DOHH2 (cell line): ENCODE measurements around the gene FUNDC2.

Source experiments
- H3F3A ChIP-seq: fragments of 200-600 bp; sonication (generic), shearing (Covaris generic); 2 replicates; pipeline ENCODE4 v1.6.0; 2016; ENCODE audit warnings: antibody characterized with exemption, mild to moderate bottlenecking; ENCODE audit not compliant: control insufficient read depth, insufficient read depth
- H3K27ac ChIP-seq: fragments of 200-600 bp; sonication (generic); 2 replicates; pipeline ENCODE4 v1.5.1; 2014; ENCODE audit warnings: low read depth, mild to moderate bottlenecking, low read length, moderate library complexity
- H3K27me3 ChIP-seq: fragments of 200-600 bp; sonication (generic); 2 replicates; pipeline ENCODE4 v1.6.1; 2014; ENCODE audit warnings: mild to moderate bottlenecking, low read length, mixed read lengths; ENCODE audit not compliant: control insufficient read depth
- H3K36me3 ChIP-seq: fragments of 200-600 bp; sonication (generic); 2 replicates; pipeline ENCODE4 v1.6.1; 2014; ENCODE audit warnings: mild to moderate bottlenecking, low read length, moderate library complexity, mixed read lengths; ENCODE audit not compliant: control insufficient read depth
- H3K4me1 ChIP-seq: fragments of 200-600 bp; sonication (generic); 2 replicates; pipeline ENCODE4 v1.6.1; 2014; ENCODE audit warnings: mild to moderate bottlenecking, low read length, mixed read lengths; ENCODE audit not compliant: control insufficient read depth
- H3K4me2 ChIP-seq: fragments of 200-600 bp; sonication (generic); 2 replicates; pipeline ENCODE4 v1.6.0; 2014; ENCODE audit warnings: mild to moderate bottlenecking, low read length, moderate library complexity
- H3K4me3 ChIP-seq: fragments of 200-600 bp; sonication (generic); 2 replicates; pipeline ENCODE4 v1.5.1; 2014; ENCODE audit warnings: mild to moderate bottlenecking, low read length, mixed read lengths
- H3K79me2 ChIP-seq: fragments of 200-600 bp; sonication (generic); 2 replicates; pipeline ENCODE4 v1.6.1; 2014; ENCODE audit warnings: mild to moderate bottlenecking, low read length, mixed read lengths; ENCODE audit not compliant: control insufficient read depth
- H3K9me2 ChIP-seq: fragments of 200-600 bp; sonication (generic); replicated peaks from 2 replicates; pipeline ENCODE4 v1.6.1; 2014; ENCODE audit warnings: mild to moderate bottlenecking, low read length, mixed read lengths; ENCODE audit not compliant: control insufficient read depth
- H3K9me3 ChIP-seq: fragments of 200-600 bp; sonication (generic); 2 replicates; pipeline ENCODE4 v1.6.1; 2014; ENCODE audit warnings: antibody characterized with exemption, low read length, mixed read lengths; ENCODE audit not compliant: control insufficient read depth, insufficient read depth
- H4K20me1 ChIP-seq: fragments of 200-600 bp; sonication (generic); 2 replicates; pipeline ENCODE4 v1.6.0; 2014; ENCODE audit warnings: low read depth, mild to moderate bottlenecking, antibody characterized with exemption, low read length, moderate library complexity; ENCODE audit not compliant: control insufficient read depth, insufficient read depth
- CTCF ChIP-seq: fragments of 200-600 bp; sonication (generic); IDR thresholded peaks from one replicate; pipeline ENCODE4 v1.5.1; 2014; ENCODE audit warnings: antibody characterized with exemption, mild to moderate bottlenecking, low read depth, low read length; ENCODE audit not compliant: poor library complexity, severe bottlenecking
- EZH2phosphoT487 ChIP-seq: fragments of 200-600 bp; sonication (generic); IDR thresholded peaks from 2 replicates; pipeline ENCODE4 v1.6.1; 2017; ENCODE audit warnings: borderline replicate concordance, mild to moderate bottlenecking, antibody characterized with exemption, low read length, moderate library complexity, mixed read lengths

Gene FUNDC2

GRCh38 chrX:155026420-155026726, 271 bp upstream of the FUNDC2 start:
- Histone ChIP-seq H3F3A (0 out of 2 replicates have a peak, but pooled peaks cover 8% of the 10 kb centered on the region), H3K27ac (peak overlapping the region; percentile 62), H4K20me1 (no peaks in the 10 kb centered on the region), H3K27me3 (no peaks in the 10 kb centered on the region), H3K4me1 (peaks cover 19% of the 10 kb centered on the region), H3K9me3 (no peaks in the 10 kb centered on the region), H3K79me2 (peaks cover 36% of the 10 kb centered on the region), H3K36me3 (no peaks in the 10 kb centered on the region), H3K9me2 (no peaks in the 10 kb centered on the region), H3K4me2 (peak overlapping the region; percentile 60), H3K4me3 (peak overlapping the region; percentile 67)
- TF ChIP-seq CTCF (no peak), EZH2phosphoT487 (no peak)

GRCh38 chrX:155027509-155028066, 944 bp downstream of the FUNDC2 start:
- Histone ChIP-seq H3K79me2 (peaks cover 46% of the 10 kb centered on the region), H3K4me3 (peak overlapping the region; percentile 97), H3K36me3 (no peaks in the 10 kb centered on the region), H3K4me2 (peak overlapping the region; percentile 90), H3F3A (0 out of 2 replicates have a peak, but pooled peaks cover 8% of the 10 kb centered on the region), H3K9me3 (no peaks in the 10 kb centered on the region), H3K27ac (peak overlapping the region; percentile 90), H3K4me1 (peaks cover 15% of the 10 kb centered on the region), H3K27me3 (no peaks in the 10 kb centered on the region), H3K9me2 (no peaks in the 10 kb centered on the region), H4K20me1 (no peaks in the 10 kb centered on the region)
- no peak for TF ChIP-seq CTCF
- no peak for TF ChIP-seq EZH2phosphoT487

- Histone ChIP-seq H3K4me1 (peaks cover 13% of the 10 kb centered on the region), H3K27ac (peak overlapping the region; percentile 90), H3K79me2 (peaks cover 48% of the 10 kb centered on the region), H3K9me2 (no peaks in the 10 kb centered on the region), H3F3A (0 out of 2 replicates have a peak, but pooled peaks cover 8% of the 10 kb centered on the region), H3K9me3 (no peaks in the 10 kb centered on the region), H3K4me2 (peak overlapping the region; percentile 90), H3K27me3 (no peaks in the 10 kb centered on the region), H3K36me3 (no peaks in the 10 kb centered on the region), H4K20me1 (no peaks in the 10 kb centered on the region), H3K4me3 (peak overlapping the region; percentile 97)
- TF ChIP-seq EZH2phosphoT487 (no peak), CTCF (peak; percentile 22)
Observed at GRCh38 chrX:155028129-155028528, 1.5 kb downstream of the FUNDC2 start.

GRCh38 chrX:155028877-155029291, 2.2 kb downstream of the FUNDC2 start:
- no peaks in the 10 kb centered on the region for H4K20me1 ChIP-seq
- H3K4me3 ChIP-seq = peak overlapping the region; percentile 97
- peaks cover 13% of the 10 kb centered on the region for H3K4me1 ChIP-seq
- TF ChIP-seq CTCF = no peak
- TF ChIP-seq EZH2phosphoT487 = no peak
- H3K27ac ChIP-seq = no peak overlapping the region
- peaks cover 5% of the 10 kb centered on the region for H3K36me3 ChIP-seq
- peaks cover 52% of the 10 kb centered on the region for H3K79me2 ChIP-seq
- no peaks in the 10 kb centered on the region for H3K9me3 ChIP-seq
- 0 out of 2 replicates have a peak, but pooled peaks cover 8% of the 10 kb centered on the region for H3F3A ChIP-seq
- peak overlapping the region; percentile 90 for H3K4me2 ChIP-seq
- no peaks in the 10 kb centered on the region for H3K27me3 ChIP-seq
- no peaks in the 10 kb centered on the region for H3K9me2 ChIP-seq
